GM18873 (cell line): Measurements from ENCODE around the gene AKAP13.
A peak's percentile ranks its signal among the peaks of the same experiment; 100 is the strongest.
"Not testable (repeated sequence)": the region's sequence is repeated elsewhere in the genome, so short reads cannot be mapped to it uniquely, and the experiment has no call there.

ENCODE experiments used
- ATAC-seq: cut with Tn5 transposase; IDR thresholded peaks from one replicate; pipeline ENCODE4 v1.9.1; 2021; ENCODE audit warnings: mild to moderate bottlenecking, moderate library complexity, moderate number of reproducible peaks; ENCODE audit not compliant: unreplicated experiment, low FRiP score

AKAP13 gene, protein sequence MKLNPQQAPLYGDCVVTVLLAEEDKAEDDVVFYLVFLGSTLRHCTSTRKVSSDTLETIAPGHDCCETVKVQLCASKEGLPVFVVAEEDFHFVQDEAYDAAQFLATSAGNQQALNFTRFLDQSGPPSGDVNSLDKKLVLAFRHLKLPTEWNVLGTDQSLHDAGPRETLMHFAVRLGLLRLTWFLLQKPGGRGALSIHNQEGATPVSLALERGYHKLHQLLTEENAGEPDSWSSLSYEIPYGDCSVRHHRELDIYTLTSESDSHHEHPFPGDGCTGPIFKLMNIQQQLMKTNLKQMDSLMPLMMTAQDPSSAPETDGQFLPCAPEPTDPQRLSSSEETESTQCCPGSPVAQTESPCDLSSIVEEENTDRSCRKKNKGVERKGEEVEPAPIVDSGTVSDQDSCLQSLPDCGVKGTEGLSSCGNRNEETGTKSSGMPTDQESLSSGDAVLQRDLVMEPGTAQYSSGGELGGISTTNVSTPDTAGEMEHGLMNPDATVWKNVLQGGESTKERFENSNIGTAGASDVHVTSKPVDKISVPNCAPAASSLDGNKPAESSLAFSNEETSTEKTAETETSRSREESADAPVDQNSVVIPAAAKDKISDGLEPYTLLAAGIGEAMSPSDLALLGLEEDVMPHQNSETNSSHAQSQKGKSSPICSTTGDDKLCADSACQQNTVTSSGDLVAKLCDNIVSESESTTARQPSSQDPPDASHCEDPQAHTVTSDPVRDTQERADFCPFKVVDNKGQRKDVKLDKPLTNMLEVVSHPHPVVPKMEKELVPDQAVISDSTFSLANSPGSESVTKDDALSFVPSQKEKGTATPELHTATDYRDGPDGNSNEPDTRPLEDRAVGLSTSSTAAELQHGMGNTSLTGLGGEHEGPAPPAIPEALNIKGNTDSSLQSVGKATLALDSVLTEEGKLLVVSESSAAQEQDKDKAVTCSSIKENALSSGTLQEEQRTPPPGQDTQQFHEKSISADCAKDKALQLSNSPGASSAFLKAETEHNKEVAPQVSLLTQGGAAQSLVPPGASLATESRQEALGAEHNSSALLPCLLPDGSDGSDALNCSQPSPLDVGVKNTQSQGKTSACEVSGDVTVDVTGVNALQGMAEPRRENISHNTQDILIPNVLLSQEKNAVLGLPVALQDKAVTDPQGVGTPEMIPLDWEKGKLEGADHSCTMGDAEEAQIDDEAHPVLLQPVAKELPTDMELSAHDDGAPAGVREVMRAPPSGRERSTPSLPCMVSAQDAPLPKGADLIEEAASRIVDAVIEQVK (N-terminal part only)

DNA sequence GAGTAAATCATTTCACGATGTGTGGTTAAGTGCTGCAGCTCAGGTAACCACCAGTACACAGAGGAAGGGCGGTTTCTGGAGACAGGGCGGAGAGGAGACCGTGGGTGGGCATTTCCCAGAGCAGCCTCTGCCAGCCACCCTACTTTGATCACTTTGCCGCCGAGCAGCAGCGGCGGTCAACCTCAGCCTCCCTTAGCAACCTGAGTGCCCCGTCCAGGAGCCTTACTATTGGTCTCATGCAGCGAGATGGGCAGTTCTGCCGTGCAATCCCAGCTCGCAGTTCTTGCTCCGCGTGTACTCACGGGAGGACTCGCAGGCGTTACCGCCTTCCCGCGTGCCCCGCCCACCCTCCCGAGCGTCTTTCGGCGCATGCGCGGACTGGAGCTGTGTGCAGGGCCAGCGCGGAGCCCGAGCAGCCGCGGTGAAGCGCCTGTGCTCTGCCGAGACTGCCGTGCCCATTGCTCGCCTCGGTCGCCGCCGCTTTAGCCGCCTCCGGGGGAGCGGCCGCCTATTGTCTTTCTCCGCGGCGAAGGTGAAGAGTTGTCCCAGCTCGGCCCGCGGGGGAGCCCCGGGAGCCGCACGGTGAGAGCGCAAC lies at the start of gene AKAP13:
Gene AKAP13, plus strand, starts transcription at position 387 of the 595 bp plus-strand sequence. CDS start 105,118 bp downstream, outside the sequence.
- ATAC-seq: peak; percentile 88

GRCh38 chr15:85330901-85331588 lies 49.4 kb upstream of the AKAP13 start:
- ATAC-seq: peak; percentile 59

- no peak for ATAC-seq
Observed at GRCh38 chr15:85331655-85332285, 48.6 kb upstream of the AKAP13 start.

DNA sequence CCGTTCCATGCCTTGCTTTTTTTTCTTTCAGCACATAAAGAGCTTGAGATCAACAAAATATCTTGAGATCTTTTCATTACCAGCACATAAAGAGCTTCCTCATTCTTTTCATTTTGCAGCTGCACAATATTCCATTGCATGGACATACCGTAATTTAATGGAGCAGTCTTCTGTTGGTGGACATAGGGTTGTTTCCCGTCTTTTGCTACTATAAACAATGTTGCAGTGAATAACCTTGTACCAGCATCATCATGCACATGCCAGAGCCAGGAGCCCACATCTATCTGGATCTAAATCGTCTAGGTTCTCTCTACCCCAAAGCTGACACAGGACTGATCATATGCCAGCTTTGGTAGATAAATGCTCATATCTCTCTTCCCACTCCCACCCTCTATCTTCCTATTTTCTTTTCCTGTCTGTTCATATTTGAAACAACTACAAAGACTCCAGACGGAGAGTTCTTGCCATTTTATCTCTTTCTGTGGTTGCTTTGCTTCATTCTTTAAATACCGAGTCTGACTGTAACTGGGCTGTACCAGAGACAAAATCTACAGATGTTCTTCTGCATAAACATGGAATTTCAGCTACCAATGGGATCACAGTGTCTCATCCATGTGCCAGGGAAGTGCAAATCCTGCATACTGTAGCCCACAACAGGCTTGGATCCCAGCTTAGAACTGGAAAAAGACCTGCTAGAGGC lies 47.1 kb upstream of the AKAP13 start:
- no peak for ATAC-seq

DNA sequence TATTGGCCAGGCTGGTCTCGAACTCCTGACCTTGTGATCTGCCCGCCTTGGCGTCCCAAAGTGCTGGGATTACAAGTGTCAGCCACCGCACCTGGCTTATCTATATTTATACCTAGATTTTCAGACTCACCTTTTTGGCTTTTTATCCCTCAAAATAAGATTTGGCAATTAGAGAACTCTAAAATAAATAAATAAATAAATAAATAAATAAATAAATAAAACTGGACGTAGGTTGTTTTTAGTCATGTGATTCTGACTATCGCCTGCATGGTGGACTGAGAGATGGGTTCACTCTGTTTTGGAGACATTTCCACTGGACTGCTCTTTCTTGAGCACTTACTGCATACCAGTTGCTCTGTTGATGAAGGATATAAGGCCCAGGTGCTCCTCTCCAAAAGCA lies 46.2 kb upstream of the AKAP13 start:
- ATAC-seq: no peak

GRCh38 chr15:85335193-85335942 lies 45.0 kb upstream of the AKAP13 start:
- ATAC-seq: no peak

GRCh38 chr15:85336880-85337279 lies 43.5 kb upstream of the AKAP13 start:
- ATAC-seq: no peak

DNA sequence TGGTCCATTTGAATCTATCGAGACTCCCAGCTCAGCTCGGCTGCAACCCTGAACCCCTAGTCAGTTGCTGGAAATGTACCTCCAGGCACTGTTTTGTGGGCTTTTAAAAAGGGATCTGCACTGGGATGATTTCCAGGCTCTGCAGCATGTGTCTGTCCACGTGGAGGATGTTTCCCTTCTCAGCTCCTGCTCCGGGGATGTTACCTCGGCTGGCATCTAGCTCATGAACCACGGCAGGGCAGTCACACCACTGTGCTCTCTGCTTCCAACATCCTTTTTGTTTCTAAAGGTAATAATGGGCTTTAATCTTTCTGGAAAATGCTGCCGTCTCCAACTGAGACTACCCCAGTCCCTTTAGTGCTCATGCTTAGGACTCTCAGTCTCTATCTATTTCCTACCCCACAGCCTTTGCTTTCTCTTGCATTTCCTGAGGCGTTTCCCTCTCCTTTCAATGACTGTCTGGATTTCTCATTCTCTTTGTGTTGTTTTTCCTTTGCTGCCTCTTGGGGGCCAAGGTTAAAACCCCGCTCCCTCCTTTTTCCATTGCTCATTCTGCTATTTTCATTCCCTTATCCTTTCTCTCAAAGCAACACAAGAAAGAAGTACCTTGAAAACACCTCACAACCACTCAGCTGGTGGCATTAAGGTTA lies 42.9 kb upstream of the AKAP13 start:
- no peak for ATAC-seq

DNA sequence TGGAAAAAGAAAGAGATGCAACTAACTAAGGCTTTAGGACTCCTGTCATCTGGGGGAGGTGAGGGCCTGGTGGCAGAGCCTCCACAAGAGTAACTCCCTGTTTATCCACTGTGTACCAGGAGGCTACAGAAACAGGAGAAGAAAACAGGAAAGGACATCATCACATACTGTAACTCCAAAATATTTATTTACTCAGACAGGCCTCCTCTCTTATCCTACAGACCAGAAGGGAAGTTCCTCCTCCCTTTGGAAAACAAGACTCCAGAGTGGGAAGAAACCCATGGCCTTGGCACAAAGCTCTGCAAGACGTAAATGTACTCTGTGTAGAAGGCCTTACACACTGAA lies 40.1 kb upstream of the AKAP13 start:
- ATAC-seq: no peak

DNA sequence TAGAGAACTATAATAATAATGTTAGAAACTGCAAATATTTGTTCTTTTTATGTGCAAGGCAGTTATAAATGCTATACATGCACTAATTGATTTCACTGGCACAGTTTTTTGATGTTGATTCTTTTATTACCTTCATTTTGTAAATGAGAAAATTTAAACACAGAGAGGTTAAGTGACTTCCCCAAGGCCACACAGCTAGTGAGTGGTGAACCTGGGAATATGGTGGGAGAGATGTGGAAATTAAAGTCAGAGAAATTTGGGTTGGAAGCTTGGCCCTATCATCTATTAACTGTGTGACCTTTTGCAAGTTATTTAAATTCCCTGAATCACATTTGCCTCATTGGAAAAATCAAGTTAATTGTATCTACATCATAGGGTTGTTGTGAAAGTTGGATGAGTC lies 39.6 kb upstream of the AKAP13 start:
- ATAC-seq: no peak

GRCh38 chr15:85342163-85342562 lies 38.2 kb upstream of the AKAP13 start:
- not testable (repeated sequence) for ATAC-seq

DNA sequence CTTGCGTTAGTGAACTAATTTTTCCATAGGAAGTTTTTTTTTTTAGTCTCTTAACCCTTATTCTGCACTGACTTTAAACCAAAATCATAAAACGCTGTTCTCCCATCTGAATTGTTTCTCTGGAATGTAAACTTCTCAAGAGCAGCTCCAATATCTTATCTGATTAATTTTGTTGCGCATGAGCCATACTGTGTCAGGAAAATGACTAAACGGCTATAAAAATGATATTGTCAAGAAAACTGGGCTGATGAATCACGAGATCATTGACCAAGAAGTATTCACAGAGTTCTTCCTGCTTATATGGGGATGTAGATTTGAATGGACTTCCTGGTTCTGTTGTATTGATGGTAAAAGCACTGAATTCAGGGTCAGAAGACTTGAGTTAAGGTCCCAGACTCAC lies 37.0 kb upstream of the AKAP13 start:
- ATAC-seq: not testable (repeated sequence)

- ATAC-seq: not testable (repeated sequence)
Observed at GRCh38 chr15:85344241-85344640, 36.2 kb upstream of the AKAP13 start.

GRCh38 chr15:85344653-85345114 lies 35.7 kb upstream of the AKAP13 start:
- not testable (repeated sequence) for ATAC-seq

DNA sequence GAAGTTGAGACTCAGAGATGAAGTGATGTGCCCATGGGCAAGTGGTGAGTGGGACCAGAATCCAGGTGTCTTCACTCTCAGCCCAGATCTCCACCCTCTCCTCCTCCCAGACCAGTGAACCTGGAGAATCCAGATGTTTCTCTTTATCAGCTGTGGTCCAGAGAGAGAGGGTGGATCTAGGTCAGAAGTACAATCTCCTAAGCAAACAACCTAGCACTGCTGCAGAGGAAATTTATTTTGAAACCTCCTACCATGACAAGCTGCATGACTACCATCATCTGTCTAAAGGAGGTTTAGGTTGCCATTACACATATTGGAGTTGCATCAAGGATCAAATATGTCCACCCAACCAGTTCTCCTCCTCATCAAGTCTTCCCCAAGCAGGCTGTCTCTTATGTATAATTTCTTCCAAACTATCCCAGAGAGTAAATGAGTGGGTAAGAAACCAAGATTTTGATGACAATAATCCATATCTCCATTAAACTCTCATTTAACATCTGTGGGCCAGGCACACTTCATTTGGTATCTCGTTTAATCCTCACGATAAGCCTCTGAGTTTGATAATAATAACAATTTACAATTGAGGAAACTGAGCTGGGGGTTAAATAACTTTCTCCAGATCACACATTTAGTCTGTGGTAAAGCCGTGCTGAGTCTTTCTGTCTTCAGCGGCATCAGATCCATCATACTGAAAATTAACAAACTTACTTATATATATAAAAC lies 35.0 kb upstream of the AKAP13 start:
- not testable (repeated sequence) for ATAC-seq

GRCh38 chr15:85346462-85347084 lies 33.8 kb upstream of the AKAP13 start:
- not testable (repeated sequence) for ATAC-seq
